ENCODE results near the gene HSD17B12. TPM values are rescaled to one million over a fixed set of nuclear protein-coding genes. Genes with fewer than 3 reads are reported as not detected.

The HSD17B12 gene
- total RNA-seq, 1 donor from 2014 or later = 48.4 TPM

DNA sequence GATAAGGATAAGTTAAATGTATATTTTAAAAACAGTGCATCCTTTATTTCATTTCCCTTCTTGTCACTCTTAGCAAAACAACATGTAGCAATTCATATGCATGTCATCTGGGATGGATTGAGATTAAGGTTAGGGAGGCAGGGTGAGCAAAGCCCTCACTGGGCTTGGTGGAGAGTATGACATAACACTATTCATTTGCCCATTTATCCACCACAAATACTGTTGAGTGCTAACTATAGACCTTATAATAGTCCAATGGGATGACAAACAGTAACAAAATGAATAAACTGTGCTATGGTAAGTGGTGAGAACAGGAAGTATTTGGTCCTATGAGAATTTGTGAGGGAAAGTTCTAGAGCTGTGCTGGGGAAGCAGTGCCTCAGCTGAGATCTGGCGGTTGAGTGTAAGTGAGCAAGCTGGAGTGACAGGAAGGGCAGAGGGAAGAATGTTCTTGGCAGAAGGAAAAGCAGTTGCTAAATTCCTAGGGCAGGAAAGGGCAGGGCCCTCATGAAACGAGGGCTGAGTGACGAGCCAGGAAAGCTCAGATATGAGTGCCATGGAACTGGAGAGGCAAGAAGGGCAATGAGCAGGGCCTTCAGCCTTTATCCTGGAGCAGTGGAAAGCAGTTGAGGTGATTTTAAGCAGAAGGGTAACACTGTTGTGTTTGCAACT lies 6.7 kb downstream of the HSD17B12 start:
- peak overlapping the region; percentile 8 for H3K27ac ChIP-seq
- intact Hi-C loops (cut with DNase I) = no loop called here
- TF ChIP-seq CTCF (IDR thresholded peaks at IDR 0.05) (no peak), POLR2AphosphoS5 (IDR thresholded peaks at IDR 0.05; ENCODE audit: insufficient read depth in 1 of 2, low read depth in 1 of 2) (peak in 1 of 2 donors; percentile 72)
- no peak overlapping the region for H3K4me3 ChIP-seq
- H3K9me3 ChIP-seq = no peaks in the 10 kb centered on the region
- H3K4me1 ChIP-seq = peaks cover 27% of the 10 kb centered on the region
- H3K36me3 ChIP-seq = no peaks in the 10 kb centered on the region
- no peaks in the 10 kb centered on the region for H3K27me3 ChIP-seq
- no peak for DNase-seq (ENCODE audit: extremely low spot score in 2 of 2)

DNA sequence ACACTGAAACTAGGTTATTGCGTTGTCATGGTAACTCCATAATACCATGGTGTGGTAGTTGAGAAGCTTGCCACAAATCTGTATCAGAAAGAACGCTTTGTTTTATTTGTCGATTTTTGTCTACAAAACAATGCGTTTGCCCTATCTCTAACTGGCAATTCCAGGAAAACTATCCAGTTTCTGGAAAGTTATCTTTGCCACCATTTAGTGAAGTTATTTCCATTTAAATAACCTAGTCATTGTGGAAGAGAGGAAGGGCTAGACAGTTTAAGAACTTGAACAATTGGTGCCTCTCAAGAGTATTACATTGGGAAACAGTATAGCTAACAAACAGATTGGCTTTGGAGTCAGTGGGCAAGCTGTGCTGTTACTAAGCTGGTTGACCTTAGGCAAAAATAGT lies 7.9 kb downstream of the HSD17B12 start:
- intact Hi-C loops (cut with DNase I) = no loop called here
- H3K4me3 ChIP-seq = no peak overlapping the region
- TF ChIP-seq POLR2AphosphoS5 (IDR thresholded peaks at IDR 0.05; ENCODE audit: insufficient read depth in 1 of 2, low read depth in 1 of 2) (no peak), CTCF (IDR thresholded peaks at IDR 0.05) (no peak), POLR2A (IDR thresholded peaks at IDR 0.05) (no peak)
- DNase-seq (ENCODE audit: extremely low spot score in 2 of 2) = no peak
- H3K9me3 ChIP-seq = no peaks in the 10 kb centered on the region
- H3K4me1 ChIP-seq = peaks cover 17% of the 10 kb centered on the region
- H3K36me3 ChIP-seq = no peaks in the 10 kb centered on the region
- no peak overlapping the region for H3K27ac ChIP-seq
- no peaks in the 10 kb centered on the region for H3K27me3 ChIP-seq

- H3K4me3 ChIP-seq = no peak overlapping the region
- DNase-seq (ENCODE audit: extremely low spot score in 2 of 2) = no peak
- H3K27me3 ChIP-seq = no peaks in the 10 kb centered on the region
- TF ChIP-seq POLR2AphosphoS5 (IDR thresholded peaks at IDR 0.05; ENCODE audit: insufficient read depth in 1 of 2, low read depth in 1 of 2) = no peak
- TF ChIP-seq POLR2A (IDR thresholded peaks at IDR 0.05) = no peak
- TF ChIP-seq CTCF (IDR thresholded peaks at IDR 0.05) = no peak
- peaks cover 17% of the 10 kb centered on the region for H3K4me1 ChIP-seq
- H3K27ac ChIP-seq = no peak overlapping the region
- H3K9me3 ChIP-seq = no peaks in the 10 kb centered on the region
- H3K36me3 ChIP-seq = no peaks in the 10 kb centered on the region
- intact Hi-C loops (cut with DNase I) = no loop called here
Observed at GRCh38 chr11:43689167-43689566, 8.6 kb downstream of the HSD17B12 start.

DNA sequence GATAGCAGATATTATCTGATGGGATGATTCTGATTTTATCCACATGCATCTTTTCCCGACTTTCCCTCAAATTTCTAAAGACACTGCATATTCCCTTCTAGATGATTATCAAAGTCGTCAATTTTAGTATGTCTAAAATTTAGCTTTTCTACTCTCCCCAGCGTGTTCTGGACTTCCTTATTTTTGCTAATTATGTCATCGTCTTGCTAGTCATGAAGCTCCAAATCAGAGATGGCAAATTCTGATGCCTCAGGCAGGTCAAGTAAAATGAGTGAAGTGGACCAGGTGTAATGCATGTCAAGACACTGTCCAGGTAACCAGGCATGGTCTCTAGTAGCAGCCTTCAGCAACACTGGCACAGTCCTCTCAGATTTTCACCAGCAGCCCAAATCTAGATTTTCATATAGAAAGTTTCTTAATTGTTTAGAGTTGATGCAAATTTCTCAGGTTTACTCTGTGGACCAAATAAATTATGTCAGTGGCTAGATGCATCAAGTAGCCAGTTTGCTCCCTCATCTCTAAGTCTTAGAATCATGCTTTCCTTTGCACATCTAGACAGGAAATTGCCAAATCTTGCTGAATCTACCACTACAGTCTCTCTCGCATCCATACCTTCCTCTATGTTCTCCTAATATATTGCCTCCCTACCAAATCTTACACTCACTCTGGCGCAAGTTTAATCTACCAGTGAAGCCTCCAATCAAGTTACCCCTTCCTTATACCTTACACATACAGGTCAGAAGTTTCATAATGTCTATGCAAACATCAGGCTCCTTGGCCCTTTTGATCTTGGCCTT lies 10.6 kb downstream of the HSD17B12 start:
- H3K36me3 ChIP-seq = no peaks in the 10 kb centered on the region
- DNase-seq (ENCODE audit: extremely low spot score in 2 of 2) = no peak
- TF ChIP-seq POLR2A (IDR thresholded peaks at IDR 0.05) (no peak), POLR2AphosphoS5 (IDR thresholded peaks at IDR 0.05; ENCODE audit: insufficient read depth in 1 of 2, low read depth in 1 of 2) (no peak), CTCF (IDR thresholded peaks at IDR 0.05) (no peak)
- no peaks in the 10 kb centered on the region for H3K27me3 ChIP-seq
- peaks cover 17% of the 10 kb centered on the region for H3K4me1 ChIP-seq
- no peak overlapping the region for H3K4me3 ChIP-seq
- intact Hi-C loops (cut with DNase I) = no loop called here
- no peaks in the 10 kb centered on the region for H3K9me3 ChIP-seq
- no peak overlapping the region for H3K27ac ChIP-seq

GRCh38 chr11:43691806-43692205 lies 11.3 kb downstream of the HSD17B12 start:
- intact Hi-C loops (cut with DNase I) = no loop called here
- H3K4me1 ChIP-seq = peaks cover 13% of the 10 kb centered on the region
- TF ChIP-seq POLR2A (IDR thresholded peaks at IDR 0.05) (no peak), POLR2AphosphoS5 (IDR thresholded peaks at IDR 0.05; ENCODE audit: insufficient read depth in 1 of 2, low read depth in 1 of 2) (no peak), CTCF (IDR thresholded peaks at IDR 0.05) (no peak)
- no peaks in the 10 kb centered on the region for H3K9me3 ChIP-seq
- DNase-seq (ENCODE audit: extremely low spot score in 2 of 2) = no peak
- no peaks in the 10 kb centered on the region for H3K36me3 ChIP-seq
- H3K27me3 ChIP-seq = no peaks in the 10 kb centered on the region
- no peak overlapping the region for H3K27ac ChIP-seq
- no peak overlapping the region for H3K4me3 ChIP-seq
